Skeletal muscle satellite cell (primary cell): ENCODE results near the gene BARX2.

ENCODE experiments used
- H3K27me3 ChIP-seq: 2 replicates; pipeline ENCODE4 v1.7.0; 2013; ENCODE audit warnings: low read length; ENCODE audit not compliant: control insufficient read depth, insufficient read depth
- H3K36me3 ChIP-seq: 2 replicates; pipeline ENCODE4 v1.7.0; 2013; ENCODE audit warnings: mild to moderate bottlenecking, control low read depth, low read length; ENCODE audit not compliant: insufficient read depth
- H3K4me1 ChIP-seq: 2 replicates; pipeline ENCODE4 v1.7.0; 2013; ENCODE audit warnings: low read length; ENCODE audit not compliant: control insufficient read depth, insufficient read depth
- H3K4me2 ChIP-seq: 2 replicates; pipeline ENCODE4 v1.7.0; 2013; ENCODE audit warnings: mild to moderate bottlenecking, low read length
- H3K4me3 ChIP-seq: 2 replicates; pipeline ENCODE4 v1.7.0; 2013; ENCODE audit warnings: low read length
- H3K9ac ChIP-seq: 2 replicates; pipeline ENCODE4 v1.7.0; 2013; ENCODE audit warnings: mild to moderate bottlenecking, low read depth, low read length, moderate library complexity
- H3K9me3 ChIP-seq: replicated peaks from 2 replicates; pipeline ENCODE4 v1.7.0; 2013; ENCODE audit warnings: mild to moderate bottlenecking, control low read depth, low read length

The BARX2 gene

GRCh38 chr11:129445226-129445625 lies 69.6 kb downstream of the BARX2 start:
- H3K9me3 ChIP-seq, result no peaks in the 10 kb centered on the region

GRCh38 chr11:129446572-129446971 lies 70.9 kb downstream of the BARX2 start:
- no peaks in the 10 kb centered on the region for H3K36me3 ChIP-seq
- H3K9ac ChIP-seq, result no peak overlapping the region
- no peaks in the 10 kb centered on the region for H3K27me3 ChIP-seq
- H3K4me2 ChIP-seq, result no peak overlapping the region
- H3K9me3 ChIP-seq, result no peaks in the 10 kb centered on the region
- H3K4me3 ChIP-seq, result no peak overlapping the region
- H3K4me1 ChIP-seq, result no peaks in the 10 kb centered on the region

More at GRCh38 chr11:129445226-129445625, 69.6 kb downstream of the BARX2 start:
- no peak overlapping the region for H3K4me2 ChIP-seq
- H3K4me3 ChIP-seq, result no peak overlapping the region
- no peaks in the 10 kb centered on the region for H3K27me3 ChIP-seq
- no peaks in the 10 kb centered on the region for H3K36me3 ChIP-seq
- H3K4me1 ChIP-seq, result no peaks in the 10 kb centered on the region
- H3K9ac ChIP-seq, result no peak overlapping the region

GRCh38 chr11:129447654-129448239 lies 72.1 kb downstream of the BARX2 start:
- Histone ChIP-seq H3K27me3 (no peaks in the 10 kb centered on the region), H3K9ac (no peak overlapping the region), H3K4me3 (no peak overlapping the region), H3K9me3 (no peaks in the 10 kb centered on the region), H3K4me2 (no peak overlapping the region), H3K4me1 (no peaks in the 10 kb centered on the region), H3K36me3 (no peaks in the 10 kb centered on the region)

- Histone ChIP-seq H3K27me3 (no peaks in the 10 kb centered on the region), H3K36me3 (no peaks in the 10 kb centered on the region), H3K9ac (no peak overlapping the region)
These were observed 75.9 kb downstream of the BARX2 start for GRCh38 chr11:129451524-129451923.

GRCh38 chr11:129453293-129453721 lies 77.7 kb downstream of the BARX2 start:
- Histone ChIP-seq H3K27me3 (no peaks in the 10 kb centered on the region), H3K4me2 (no peak overlapping the region), H3K4me3 (no peak overlapping the region), H3K9me3 (no peaks in the 10 kb centered on the region), H3K4me1 (no peaks in the 10 kb centered on the region), H3K9ac (no peak overlapping the region), H3K36me3 (no peaks in the 10 kb centered on the region)

More at GRCh38 chr11:129451524-129451923, 75.9 kb downstream of the BARX2 start:
- Histone ChIP-seq H3K4me2 (no peak overlapping the region), H3K4me1 (no peaks in the 10 kb centered on the region), H3K9me3 (no peaks in the 10 kb centered on the region), H3K4me3 (no peak overlapping the region)

- Histone ChIP-seq H3K4me2 (no peak overlapping the region), H3K4me3 (no peak overlapping the region), H3K4me1 (no peaks in the 10 kb centered on the region), H3K36me3 (no peaks in the 10 kb centered on the region), H3K27me3 (no peaks in the 10 kb centered on the region), H3K9me3 (no peaks in the 10 kb centered on the region), H3K9ac (no peak overlapping the region)
These were observed 79.5 kb downstream of the BARX2 start for GRCh38 chr11:129455101-129455500.

GRCh38 chr11:129455756-129456655 lies 80.4 kb downstream of the BARX2 start:
- H3K9ac ChIP-seq, result no peak overlapping the region
- H3K36me3 ChIP-seq, result no peaks in the 10 kb centered on the region
- no peaks in the 10 kb centered on the region for H3K4me1 ChIP-seq
- H3K4me3 ChIP-seq, result no peak overlapping the region
- H3K4me2 ChIP-seq, result no peak overlapping the region
- no peaks in the 10 kb centered on the region for H3K9me3 ChIP-seq
- H3K27me3 ChIP-seq, result no peaks in the 10 kb centered on the region

GRCh38 chr11:129457321-129457720 lies 81.7 kb downstream of the BARX2 start:
- Histone ChIP-seq H3K27me3 (no peaks in the 10 kb centered on the region), H3K36me3 (no peaks in the 10 kb centered on the region), H3K4me3 (no peak overlapping the region), H3K4me1 (no peaks in the 10 kb centered on the region), H3K9ac (no peak overlapping the region), H3K4me2 (no peak overlapping the region), H3K9me3 (no peaks in the 10 kb centered on the region)

- Histone ChIP-seq H3K9ac (no peak overlapping the region), H3K4me3 (no peak overlapping the region), H3K36me3 (no peaks in the 10 kb centered on the region), H3K27me3 (no peaks in the 10 kb centered on the region), H3K4me1 (no peaks in the 10 kb centered on the region), H3K9me3 (no peaks in the 10 kb centered on the region), H3K4me2 (no peak overlapping the region)
These were observed 82.6 kb downstream of the BARX2 start for GRCh38 chr11:129458278-129458677.

GRCh38 chr11:129458756-129459535 lies 83.3 kb downstream of the BARX2 start:
- Histone ChIP-seq H3K27me3 (no peaks in the 10 kb centered on the region), H3K9ac (no peak overlapping the region), H3K9me3 (no peaks in the 10 kb centered on the region), H3K36me3 (no peaks in the 10 kb centered on the region), H3K4me1 (no peaks in the 10 kb centered on the region), H3K4me3 (no peak overlapping the region), H3K4me2 (no peak overlapping the region)

GRCh38 chr11:129460714-129461113 lies 85.1 kb downstream of the BARX2 start:
- H3K27me3 ChIP-seq, result no peaks in the 10 kb centered on the region

More at GRCh38 chr11:129460714-129461113, 85.1 kb downstream of the BARX2 start:
- Histone ChIP-seq H3K9ac (no peak overlapping the region), H3K4me1 (no peaks in the 10 kb centered on the region), H3K4me3 (no peak overlapping the region), H3K4me2 (no peak overlapping the region), H3K36me3 (no peaks in the 10 kb centered on the region), H3K9me3 (no peaks in the 10 kb centered on the region)
